ENCODE data around the gene CNTLN.
"Not testable (repeated sequence)": the region's sequence is repeated elsewhere in the genome, so short reads cannot be mapped to it uniquely, and the experiment has no call there.

Gene CNTLN

GRCh38 chr9:17521100-17521855 is 386.4 kb downstream of the CNTLN start:
- no peak overlapping the region for H3K4me3 ChIP-seq (ENCODE audit: control insufficient read depth, low read depth, low read length)
- no peak for DNase-seq (ENCODE audit: low read depth)
- TF ChIP-seq CTCF (IDR thresholded peaks at IDR 0.05; ENCODE audit: control insufficient read depth, insufficient read depth, low read depth, low read length, missing control alignments): no peak

GRCh38 chr9:17526726-17527125 is 391.9 kb downstream of the CNTLN start:
- H3K4me3 ChIP-seq (ENCODE audit: control insufficient read depth, low read depth, low read length); DNase-seq (ENCODE audit: low read depth): not testable (repeated sequence)

GRCh38 chr9:17528859-17529258 is 394.0 kb downstream of the CNTLN start:
- H3K4me3 ChIP-seq (ENCODE audit: control insufficient read depth, low read depth, low read length): no peak overlapping the region
- TF ChIP-seq CTCF (IDR thresholded peaks at IDR 0.05; ENCODE audit: control insufficient read depth, insufficient read depth, low read depth, low read length, missing control alignments): peak; percentile 21
- no peak for DNase-seq (ENCODE audit: low read depth)

- TF ChIP-seq CTCF (IDR thresholded peaks at IDR 0.05; ENCODE audit: control insufficient read depth, insufficient read depth, low read depth, low read length, missing control alignments): peak; percentile 68
- H3K4me3 ChIP-seq (ENCODE audit: control insufficient read depth, low read depth, low read length): no peak overlapping the region
- no peak for DNase-seq (ENCODE audit: low read depth)
Observed at GRCh38 chr9:17531642-17532254, 396.9 kb downstream of the CNTLN start.

- no peak overlapping the region for H3K4me3 ChIP-seq (ENCODE audit: control insufficient read depth, low read depth, low read length)
- no peak for DNase-seq (ENCODE audit: low read depth)
- no peak for TF ChIP-seq CTCF (IDR thresholded peaks at IDR 0.05; ENCODE audit: control insufficient read depth, insufficient read depth, low read depth, low read length, missing control alignments)
Observed at GRCh38 chr9:17532461-17532860, 397.6 kb downstream of the CNTLN start.

GRCh38 chr9:17535176-17535575 is 400.3 kb downstream of the CNTLN start:
- DNase-seq (ENCODE audit: low read depth): no peak
- no peak overlapping the region for H3K4me3 ChIP-seq (ENCODE audit: control insufficient read depth, low read depth, low read length)
- TF ChIP-seq CTCF (IDR thresholded peaks at IDR 0.05; ENCODE audit: control insufficient read depth, insufficient read depth, low read depth, low read length, missing control alignments): no peak

GRCh38 chr9:17536027-17536426 is 401.2 kb downstream of the CNTLN start:
- no peak overlapping the region for H3K4me3 ChIP-seq (ENCODE audit: control insufficient read depth, low read depth, low read length)
- no peak for TF ChIP-seq CTCF (IDR thresholded peaks at IDR 0.05; ENCODE audit: control insufficient read depth, insufficient read depth, low read depth, low read length, missing control alignments)
- no peak for DNase-seq (ENCODE audit: low read depth)
